SH-SY5Y (cell line): Measurements from ENCODE around the gene RPS21.

ENCODE experiments used
- GATA2 ChIP-seq: IDR thresholded peaks from 2 replicates; pipeline ENCODE4 v1.6.1; 2011; ENCODE audit warnings: mild to moderate bottlenecking, low read depth, low read length
- GATA3 ChIP-seq: IDR thresholded peaks from 2 replicates; pipeline ENCODE4 v1.6.1; 2011; ENCODE audit warnings: low read depth, mild to moderate bottlenecking, low read length, moderate library complexity

Gene RPS21

GRCh38 chr20:62421716-62421990 lies 34.8 kb downstream of the RPS21 start:
- TF ChIP-seq GATA3 (no peak), GATA2 (no peak)

- TF ChIP-seq GATA2 (no peak), GATA3 (no peak)
Observed at GRCh38 chr20:62422636-62423325, 35.9 kb downstream of the RPS21 start.

GRCh38 chr20:62423326-62423706 lies 36.4 kb downstream of the RPS21 start:
- TF ChIP-seq GATA3, result no peak
- no peak for TF ChIP-seq GATA2

DNA sequence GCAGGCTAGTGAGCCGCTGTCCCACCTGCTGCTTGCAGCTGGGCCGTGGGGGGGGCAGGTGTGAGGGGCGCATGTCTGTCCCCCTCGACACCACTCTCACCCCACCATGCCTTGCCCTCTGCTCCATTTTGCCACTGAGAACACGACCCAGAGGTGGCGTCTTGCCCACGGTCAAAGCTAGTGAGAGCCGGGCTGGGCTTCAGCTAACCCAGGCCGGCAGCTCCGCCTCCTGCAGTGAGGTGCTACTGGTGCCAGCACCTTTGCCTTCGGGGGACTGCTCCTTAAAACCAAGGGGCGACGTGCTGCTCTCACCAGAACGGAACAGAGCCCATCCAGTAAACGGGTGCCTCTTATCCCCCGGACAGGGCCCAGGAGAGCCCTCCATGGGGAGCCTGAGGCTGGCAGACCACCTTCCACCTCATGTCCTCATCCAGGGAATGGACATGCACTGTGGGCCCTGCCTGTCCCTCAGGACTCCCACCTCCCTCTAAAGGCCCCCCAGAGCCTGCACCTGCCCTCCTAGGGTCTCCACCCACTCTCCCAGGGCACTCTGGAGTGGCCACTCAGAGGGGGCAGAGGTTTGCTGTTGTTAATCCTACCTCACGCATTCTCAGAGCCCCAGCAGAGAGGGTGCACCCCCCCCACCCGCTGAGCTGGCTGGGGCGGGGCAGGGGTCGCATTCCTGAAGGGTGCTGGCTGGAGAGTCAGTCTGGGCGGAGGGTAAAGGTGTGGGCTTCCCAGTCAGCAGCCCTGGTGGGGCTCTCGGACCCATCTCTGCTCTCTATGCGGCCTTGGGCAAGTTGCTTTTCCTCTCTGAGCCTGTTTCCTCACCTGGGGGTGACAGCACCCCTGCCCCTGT lies 37.6 kb downstream of the RPS21 start:
- no peak for TF ChIP-seq GATA3
- no peak for TF ChIP-seq GATA2

GRCh38 chr20:62425281-62426058 lies 38.6 kb downstream of the RPS21 start:
- TF ChIP-seq GATA3, result no peak
- TF ChIP-seq GATA2, result no peak

DNA sequence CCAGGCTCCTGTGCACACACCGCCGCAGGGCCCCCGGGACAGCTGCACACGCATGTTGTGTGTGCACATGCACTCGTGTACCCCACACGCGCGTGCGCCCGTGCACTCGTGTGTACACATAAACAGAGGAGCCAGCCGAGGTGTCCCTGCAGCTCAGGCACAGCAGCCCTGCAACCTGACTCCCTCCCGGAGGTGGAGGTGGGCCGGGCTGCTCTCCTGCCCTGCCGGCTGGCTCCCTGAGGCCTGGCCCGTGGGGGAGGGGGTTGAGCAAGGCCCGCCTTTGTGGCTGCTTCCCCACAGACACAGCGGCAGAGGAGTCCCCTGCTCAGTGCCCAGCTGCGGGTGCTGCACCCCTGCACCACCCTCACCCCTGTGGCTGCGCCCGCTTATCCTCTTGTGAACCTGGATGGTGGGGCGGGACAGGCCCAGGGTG lies 39.8 kb downstream of the RPS21 start:
- TF ChIP-seq GATA3 (no peak), GATA2 (no peak)

DNA sequence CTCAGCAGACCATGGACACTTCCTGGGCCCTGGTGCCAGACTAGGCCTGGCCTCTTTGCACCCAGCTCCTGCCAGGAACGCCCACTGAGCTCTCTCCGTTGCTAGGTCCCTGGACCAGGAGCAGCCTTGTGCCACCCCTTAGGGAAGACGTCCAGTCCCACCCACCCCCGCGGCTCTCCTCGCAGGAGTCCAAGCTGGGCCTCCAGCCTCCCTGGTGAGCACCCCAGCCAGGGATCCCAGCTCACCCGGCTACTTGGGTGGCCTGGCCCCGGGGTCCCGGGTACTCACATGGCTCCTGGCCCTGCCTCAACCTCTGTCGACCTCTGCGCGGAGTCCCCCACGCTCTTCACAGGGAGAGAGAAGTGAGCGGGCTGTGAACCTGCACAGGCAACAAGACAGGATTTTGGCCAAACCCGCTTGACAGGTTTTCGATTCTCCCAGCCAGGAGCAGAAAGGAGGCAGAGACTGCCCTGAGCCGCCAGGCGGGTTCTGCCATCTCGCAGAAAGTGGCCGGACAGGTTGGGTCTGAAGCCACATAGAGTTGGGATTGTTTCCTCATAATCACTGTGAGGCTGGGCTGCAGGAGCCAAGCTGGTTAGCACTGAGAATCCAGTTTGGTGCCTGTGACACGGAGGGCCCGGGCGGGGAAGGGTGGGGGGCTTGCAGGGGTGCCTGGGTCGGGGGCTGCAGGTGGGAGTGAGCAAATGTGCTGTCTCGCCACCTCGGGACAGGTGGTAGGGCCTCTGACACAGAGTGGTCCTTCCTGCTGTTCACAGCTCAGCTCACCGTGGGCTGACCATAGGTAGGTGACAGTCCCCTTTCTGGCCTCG lies 40.5 kb downstream of the RPS21 start, which contains the start of gene RBBP8NL:
Gene RBBP8NL, minus strand, starts transcription at position 368 of the 830 bp plus-strand sequence. CDS start 7,892 bp downstream, outside the sequence.
- TF ChIP-seq GATA3 (no peak), GATA2 (no peak)

DNA sequence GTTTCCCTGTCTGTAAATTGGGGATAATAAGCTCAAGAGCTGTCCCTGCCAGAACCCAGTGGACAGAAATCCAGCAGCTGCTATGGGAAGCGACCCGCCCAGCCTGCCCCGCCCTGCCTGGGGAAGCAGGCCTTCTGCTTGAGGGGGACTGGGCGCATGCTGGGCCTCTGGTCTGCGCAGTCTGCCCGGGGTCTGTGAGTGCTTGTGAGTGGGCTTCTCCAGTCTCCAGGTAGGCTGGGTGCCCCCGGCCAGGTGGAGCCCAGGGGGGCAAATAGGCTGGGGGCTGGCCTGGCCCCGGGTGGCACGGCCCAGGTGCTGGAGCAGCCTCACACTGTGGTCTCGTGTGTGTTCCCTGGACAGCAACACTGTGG lies 41.1 kb downstream of the RPS21 start:
- TF ChIP-seq GATA3, result no peak
- TF ChIP-seq GATA2, result no peak

GRCh38 chr20:62428396-62429295 lies 41.7 kb downstream of the RPS21 start:
- TF ChIP-seq GATA3, result no peak
- no peak for TF ChIP-seq GATA2

DNA sequence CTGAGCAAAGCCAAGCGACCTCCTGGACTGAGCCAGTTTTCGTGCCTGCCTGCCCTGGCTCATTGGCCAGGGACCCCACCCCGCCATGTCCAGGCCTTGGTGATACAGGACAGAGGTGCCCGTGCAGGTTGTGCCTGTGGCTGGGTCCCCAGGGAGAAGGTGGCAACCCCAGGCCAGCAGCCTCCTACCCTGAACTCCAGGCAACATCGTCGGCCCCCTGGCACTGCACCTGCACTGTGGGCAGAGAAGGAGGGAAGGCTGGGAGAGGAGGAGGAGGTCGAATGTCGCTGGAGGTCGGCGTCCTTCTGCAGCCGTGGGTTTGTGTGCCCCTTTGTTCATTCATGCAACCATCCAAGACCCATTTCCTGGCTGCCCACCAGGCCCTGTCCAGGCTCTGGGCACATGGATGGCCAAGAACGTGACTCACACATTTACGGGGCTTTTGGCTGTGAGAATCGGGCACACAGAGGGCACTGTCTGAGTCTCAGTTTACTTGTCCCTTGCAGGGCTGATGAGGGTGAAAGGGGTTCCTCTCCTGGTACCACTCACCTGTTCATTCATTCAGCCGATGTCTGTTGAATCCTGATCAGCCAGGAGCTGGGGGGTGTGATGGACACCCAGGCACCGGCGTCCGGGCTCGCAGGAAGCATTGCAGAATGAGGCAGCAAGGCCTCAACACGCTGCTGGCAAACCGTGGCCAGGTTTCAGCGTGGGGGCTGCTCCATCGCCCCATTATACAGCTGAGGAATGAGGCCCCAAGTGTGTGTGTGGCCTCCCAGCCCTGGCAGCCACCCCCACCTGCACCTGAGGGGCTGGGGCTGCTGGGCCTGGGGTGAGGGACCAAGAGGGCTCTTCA lies 42.8 kb downstream of the RPS21 start:
- TF ChIP-seq GATA2, result no peak
- TF ChIP-seq GATA3, result no peak

DNA sequence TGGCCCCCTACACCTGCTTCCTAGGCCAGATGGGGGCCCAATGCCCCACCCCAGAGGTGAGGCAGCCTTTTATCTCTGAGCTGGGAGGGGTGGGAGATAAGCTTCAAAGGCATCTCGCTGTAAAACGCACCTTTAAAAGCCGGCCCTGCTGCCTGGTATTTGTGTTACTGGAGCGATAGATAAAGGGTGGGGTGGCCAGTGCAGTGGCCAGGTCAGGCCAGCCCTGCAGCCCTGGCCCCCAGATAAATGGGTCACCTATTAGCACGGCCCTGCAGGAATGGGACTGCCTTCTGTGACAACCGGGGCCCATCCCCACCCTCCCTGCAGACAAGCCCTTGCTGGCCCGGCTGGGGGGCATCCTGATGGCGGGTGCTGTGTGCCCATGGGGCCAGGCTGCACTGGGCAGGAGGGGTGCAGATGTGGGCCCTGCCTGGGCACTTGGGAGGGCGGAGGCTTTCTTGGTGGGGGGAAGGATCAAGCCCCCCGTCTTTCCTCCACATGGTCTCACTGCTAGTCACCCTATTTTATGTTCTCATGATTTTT lies 43.5 kb downstream of the RPS21 start:
- no peak for TF ChIP-seq GATA3
- TF ChIP-seq GATA2, result no peak
